ENCODE data around the gene ZNF682.
"Not testable (repeated sequence)": the region's sequence is repeated elsewhere in the genome, so short reads cannot be mapped to it uniquely, and the experiment has no call there.

The ZNF682 gene

GRCh38 chr19:19966862-19967261 lies 72.4 kb downstream of the ZNF682 start:
- no peak for DNase-seq

GRCh38 chr19:19966126-19966525 lies 73.2 kb downstream of the ZNF682 start:
- DNase-seq, result not testable (repeated sequence)

GRCh38 chr19:19964416-19964815 lies 74.9 kb downstream of the ZNF682 start:
- no peak for DNase-seq

- peak; percentile 7 to 56 (median 39) for DNase-seq
Observed at GRCh38 chr19:19959151-19959799, 80.0 kb downstream of the ZNF682 start.

- DNase-seq, result not testable (repeated sequence)
Observed at GRCh38 chr19:19957766-19958165, 81.5 kb downstream of the ZNF682 start.

- no peak for DNase-seq
Observed at GRCh38 chr19:19956434-19957075, 82.8 kb downstream of the ZNF682 start.

- no peak for DNase-seq
Observed at GRCh38 chr19:19955208-19955607, 84.1 kb downstream of the ZNF682 start.

All from activated naive CD4-positive, alpha-beta T cell (primary cell).